Measurements from ENCODE around the gene APH1A. TPM values are rescaled to one million over a fixed set of nuclear protein-coding genes. Genes with fewer than 3 reads are reported as not detected.

Gene APH1A
- total and polyA plus RNA-seq, 9 of the 15 experiments (the other 6 are each of a cell fraction or from before 2014, with no cell fraction given) = 5.6 to 123 (median 77.0) TPM

DNA sequence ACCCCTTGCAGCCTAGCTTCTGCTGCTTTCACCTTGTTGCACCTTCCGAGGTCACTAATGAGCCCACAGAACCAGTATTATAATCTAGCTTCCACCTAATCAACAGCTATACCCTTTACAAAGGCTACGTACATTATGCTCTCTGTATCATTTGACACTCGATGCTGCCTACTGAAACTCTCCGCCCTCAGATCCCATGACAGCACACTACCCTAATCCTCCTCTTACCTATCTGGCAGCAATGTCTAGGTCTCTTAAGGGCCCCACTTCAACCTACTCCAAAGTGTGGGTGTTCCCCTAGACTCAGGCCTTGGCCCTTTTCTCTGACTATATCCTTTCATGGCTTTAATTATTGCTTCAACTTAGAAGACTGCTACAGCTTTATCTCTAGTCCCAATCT lies 20.0 kb upstream of the APH1A start:
- Histone ChIP-seq H3K9me1 (ENCODE audit: control insufficient read depth, insufficient read depth, low read length) (no peaks in the 10 kb centered on the region), H3K4me3 (no peak overlapping the region), H3K4me1 (replicated peaks in 1 of 2; ENCODE audit: control insufficient read depth in 2 of 2, insufficient read depth in 2 of 2, low read length in 2 of 2) (peaks cover 14 to 30% of the 10 kb centered on the region in 2 experiments), H3K79me2 (ENCODE audit: control insufficient read depth, insufficient read depth, low read length) (peaks cover 6% of the 10 kb centered on the region), H3K9ac (ENCODE audit: insufficient read depth in 1 of 2, low read depth in 2 of 2, low read length in 2 of 2) (no peak overlapping the region), H2AFZ (ENCODE audit: low read depth, low read length) (peak overlapping the region; percentile 86), H3K9me3 (replicated peaks; ENCODE audit: control insufficient read depth, insufficient read depth, low read depth, low read length) (no peaks in the 10 kb centered on the region), H3K27me3 (ENCODE audit: control insufficient read depth in 2 of 2, insufficient read depth in 2 of 2, low read length in 2 of 2) (no peaks in the 10 kb centered on the region), H3K36me3 (ENCODE audit: control insufficient read depth, insufficient read depth, low read length) (no peaks in the 10 kb centered on the region), H4K20me1 (replicated peaks; ENCODE audit: control insufficient read depth, insufficient read depth, low read length) (no peaks in the 10 kb centered on the region), H3K27ac (ENCODE audit: extremely low read depth, low read depth, low read length) (peak overlapping the region; percentile 20), H3K4me2 (ENCODE audit: insufficient read depth, low read length) (peak overlapping the region; percentile 47)
- 34% methylated on average over 4 of the region's 4 CpGs for WGBS (ENCODE audit: insufficient coverage, low coverage, missing lambda C conversion rate)
- intact Hi-C loops (cut with micrococcal nuclease) = no loop called here
- 0 out of 2 replicates have a peak, but pooled peaks have one; percentile 16 for TF ChIP-seq LEF1 (IDR thresholded peaks at IDR 0.05)
- 0 out of 2 replicates have a peak, but pooled peaks have one; percentile 20 for TF ChIP-seq ILK (tag; IDR thresholded peaks at IDR 0.05; ENCODE audit: borderline replicate concordance, low read depth)
- no peak for TF ChIP-seq ZKSCAN3 (CRISPR knock-in tag; IDR thresholded peaks at IDR 0.05)
- no peak for TF ChIP-seq ATF4 (CRISPR knock-in tag; IDR thresholded peaks at IDR 0.05)
- TF ChIP-seq, protein P1, sequence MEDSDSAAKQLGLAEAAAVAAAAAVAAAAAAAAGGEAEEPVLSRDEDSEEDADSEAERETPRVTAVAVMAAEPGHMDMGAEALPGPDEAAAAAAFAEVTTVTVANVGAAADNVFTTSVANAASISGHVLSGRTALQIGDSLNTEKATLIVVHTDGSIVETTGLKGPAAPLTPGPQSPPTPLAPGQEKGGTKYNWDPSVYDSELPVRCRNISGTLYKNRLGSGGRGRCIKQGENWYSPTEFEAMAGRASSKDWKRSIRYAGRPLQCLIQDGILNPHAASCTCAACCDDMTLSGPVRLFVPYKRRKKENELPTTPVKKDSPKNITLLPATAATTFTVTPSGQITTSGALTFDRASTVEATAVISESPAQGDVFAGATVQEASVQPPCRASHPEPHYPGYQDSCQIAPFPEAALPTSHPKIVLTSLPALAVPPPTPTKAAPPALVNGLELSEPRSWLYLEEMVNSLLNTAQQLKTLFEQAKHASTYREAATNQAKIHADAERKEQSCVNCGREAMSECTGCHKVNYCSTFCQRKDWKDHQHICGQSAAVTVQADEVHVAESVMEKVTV (CRISPR knock-in tag; IDR thresholded peaks at IDR 0.05) = no peak
- in situ Hi-C loops (cut with MboI) = no loop called here
- DNase-seq (ENCODE audit: extremely low read depth in 1 of 4, low spot score in 3 of 4) (peak in 1 of 4 experiments; percentile 39), ATAC-seq (peak; percentile 11; the same call in 1 of the 3 replicates), FAIRE-seq (peak; percentile 29)
- POLR2A ChIA-PET = interaction anchor here (0.5 to 3.9 kb wide), 3 partner anchors 16 to 163 kb away, joined by 3 to 15 read pairs (median 4); partner anchors contain the start of gene C1orf54
- BruUV-seq (replicated peaks) = no TSS peak
- CTCF ChIA-PET (ENCODE audit: low intra/inter-chr PET ratio) = no interaction called here

All from K562 (cell line).